Body of pancreas (tissue), 4 donors: ENCODE measurements around the gene ARF6.

Experiments used
- POLR2A ChIP-seq, 3 donors: fragments of 450-650 bp; IDR thresholded peaks; one replicate each; pipeline ENCODE4 v1.6.1; 2016; ENCODE audit warnings: antibody characterized with exemption in 3 of 3, mild to moderate bottlenecking in 2 of 3
- TF ChIP-seq, protein P1 (sequence below), 7 experiments: fragments of 450-650 bp in 4 of 7; fragments of 200-600 bp in 3 of 7; sonication (generic) in 3 of 7; IDR thresholded peaks; one replicate each; pipeline ENCODE4 v1.5.1; 2016 to 2019; ENCODE audit warnings: antibody characterized with exemption in 7 of 7

DNA sequence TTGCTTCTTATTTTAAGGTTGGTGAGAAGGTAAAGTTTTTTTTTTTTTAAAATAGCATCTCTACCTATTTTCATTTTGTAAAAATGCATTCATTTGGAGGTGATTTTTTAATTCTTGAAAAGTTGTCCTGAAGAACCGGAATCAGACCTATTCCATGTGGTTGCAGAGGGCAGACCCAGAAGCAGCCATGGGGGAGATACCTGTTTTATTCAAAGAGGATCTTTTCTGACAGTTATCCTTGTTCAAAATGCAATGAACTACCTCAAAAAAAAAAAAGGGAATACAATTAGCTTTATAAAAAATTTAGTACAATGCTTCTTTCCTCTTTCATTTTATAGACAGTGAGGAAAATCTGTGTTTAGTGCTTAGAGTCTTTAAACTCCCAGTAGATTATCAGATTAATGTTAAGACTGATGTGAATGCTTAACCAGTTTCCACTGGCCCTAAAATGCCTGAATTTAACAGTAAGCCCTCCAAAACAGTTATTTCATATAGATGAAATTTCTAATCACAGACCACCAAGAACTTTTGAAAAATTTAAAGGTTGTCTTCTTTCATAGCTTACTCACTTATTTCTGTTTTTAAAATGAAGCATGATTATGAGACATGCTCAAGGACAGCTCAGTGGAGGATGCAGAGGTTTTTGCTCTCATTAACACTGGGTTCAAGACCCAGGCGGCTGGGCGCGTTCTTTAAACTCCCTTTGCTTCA lies 31.7 kb upstream of the ARF6 start:
- no peak for TF ChIP-seq POLR2A (IDR thresholded peaks at IDR 0.05)
- TF ChIP-seq, protein P1, sequence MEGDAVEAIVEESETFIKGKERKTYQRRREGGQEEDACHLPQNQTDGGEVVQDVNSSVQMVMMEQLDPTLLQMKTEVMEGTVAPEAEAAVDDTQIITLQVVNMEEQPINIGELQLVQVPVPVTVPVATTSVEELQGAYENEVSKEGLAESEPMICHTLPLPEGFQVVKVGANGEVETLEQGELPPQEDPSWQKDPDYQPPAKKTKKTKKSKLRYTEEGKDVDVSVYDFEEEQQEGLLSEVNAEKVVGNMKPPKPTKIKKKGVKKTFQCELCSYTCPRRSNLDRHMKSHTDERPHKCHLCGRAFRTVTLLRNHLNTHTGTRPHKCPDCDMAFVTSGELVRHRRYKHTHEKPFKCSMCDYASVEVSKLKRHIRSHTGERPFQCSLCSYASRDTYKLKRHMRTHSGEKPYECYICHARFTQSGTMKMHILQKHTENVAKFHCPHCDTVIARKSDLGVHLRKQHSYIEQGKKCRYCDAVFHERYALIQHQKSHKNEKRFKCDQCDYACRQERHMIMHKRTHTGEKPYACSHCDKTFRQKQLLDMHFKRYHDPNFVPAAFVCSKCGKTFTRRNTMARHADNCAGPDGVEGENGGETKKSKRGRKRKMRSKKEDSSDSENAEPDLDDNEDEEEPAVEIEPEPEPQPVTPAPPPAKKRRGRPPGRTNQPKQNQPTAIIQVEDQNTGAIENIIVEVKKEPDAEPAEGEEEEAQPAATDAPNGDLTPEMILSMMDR (IDR thresholded peaks at IDR 0.05): no peak
